WTC11 (cell line): ENCODE data around the gene EXOSC1. TPM values are rescaled to one million over a fixed set of nuclear protein-coding genes. Genes with fewer than 3 reads are reported as not detected.

Source experiments
- ATF3 ChIP-seq: sonication (generic); formaldehyde crosslinking; conservative IDR thresholded peaks from 2 replicates; pipeline ENCODE4 v1.8.1; 2022; ENCODE audit warnings: mild to moderate bottlenecking, missing genetic modification reagents
- CTCF ChIP-seq: fragments of 200-600 bp; IDR thresholded peaks from 2 replicates; pipeline ENCODE4 v1.8.0; 2022; ENCODE audit warnings: antibody characterized with exemption
- E2F1 ChIP-seq: sonication (generic); formaldehyde crosslinking; IDR thresholded peaks from 2 replicates; pipeline ENCODE4 v1.8.0; 2022; ENCODE audit warnings: mild to moderate bottlenecking, missing genetic modification reagents
- E2F5 ChIP-seq: sonication (generic); formaldehyde crosslinking; IDR thresholded peaks from 2 replicates; pipeline ENCODE4 v1.8.1; 2022; ENCODE audit warnings: mild to moderate bottlenecking, moderate library complexity, missing genetic modification reagents
- ESRRA ChIP-seq: sonication (generic); formaldehyde crosslinking; IDR thresholded peaks from 2 replicates; pipeline ENCODE4 v1.8.1; 2022; ENCODE audit warnings: mild to moderate bottlenecking, missing genetic modification reagents, borderline replicate concordance
- GABPB1 ChIP-seq: sonication (generic); formaldehyde crosslinking; IDR thresholded peaks from 2 replicates; pipeline ENCODE4 v1.8.1; 2023; ENCODE audit warnings: mild to moderate bottlenecking, missing genetic modification reagents
- JAZF1 ChIP-seq: fragments of 250-450 bp; sonication (Bioruptor Pico); IDR thresholded peaks from 2 replicates; pipeline ENCODE4 v1.9.0; 2021; ENCODE audit warnings: moderate library complexity, mild to moderate bottlenecking, inconsistent platforms
- KAT7 ChIP-seq: sonication (generic); formaldehyde crosslinking; IDR thresholded peaks from 2 replicates; pipeline ENCODE4 v1.8.1; 2023; ENCODE audit warnings: missing genetic modification reagents, mild to moderate bottlenecking, borderline replicate concordance
- MLX ChIP-seq: sonication (generic); formaldehyde crosslinking; IDR thresholded peaks from 2 replicates; pipeline ENCODE4 v1.8.1; 2023; ENCODE audit warnings: mild to moderate bottlenecking, missing genetic modification reagents, moderate library complexity
- MXD4 ChIP-seq: fragments of 250-450 bp; sonication (Bioruptor Pico); IDR thresholded peaks from 2 replicates; pipeline ENCODE4 v1.8.0; 2021; ENCODE audit warnings: mild to moderate bottlenecking, moderate library complexity, borderline replicate concordance
- PREB ChIP-seq: sonication (generic); formaldehyde crosslinking; IDR thresholded peaks from 2 replicates; pipeline ENCODE4 v1.8.1; 2022; ENCODE audit warnings: mild to moderate bottlenecking, missing genetic modification reagents, moderate library complexity, borderline replicate concordance
- SP1 ChIP-seq: sonication (generic); formaldehyde crosslinking; conservative IDR thresholded peaks from 2 replicates; pipeline ENCODE4 v1.8.1; 2022; ENCODE audit warnings: missing genetic modification reagents
- TEAD1 ChIP-seq: sonication (generic); formaldehyde crosslinking; IDR thresholded peaks from 2 replicates; pipeline ENCODE4 v1.8.0; 2022; ENCODE audit warnings: mild to moderate bottlenecking, missing genetic modification reagents
- TP53 ChIP-seq: sonication (generic); formaldehyde crosslinking; IDR thresholded peaks from 2 replicates; pipeline ENCODE4 v1.8.1; 2023; ENCODE audit warnings: mild to moderate bottlenecking, missing genetic modification reagents
- ZMAT4 ChIP-seq: fragments of 250-450 bp; sonication (Bioruptor Pico); IDR thresholded peaks from 2 replicates; pipeline ENCODE4 v1.9.0; 2021; ENCODE audit warnings: mild to moderate bottlenecking
- ZNF423 ChIP-seq: fragments of 250-450 bp; sonication (Bioruptor Pico); IDR thresholded peaks from 2 replicates; pipeline ENCODE4 v2.1.2; 2022; ENCODE audit warnings: mild to moderate bottlenecking, moderate library complexity
- total RNA-seq: library from RNA; stranded (reverse); gene quantifications from 3 replicates; pipeline ENCODE4 v1.2.3, GENCODE V29; 2021
- TF ChIP-seq, protein P1 (sequence below): sonication (generic); formaldehyde crosslinking; IDR thresholded peaks from 2 replicates; pipeline ENCODE4 v1.8.0; 2023; ENCODE audit warnings: mild to moderate bottlenecking, missing genetic modification reagents

The EXOSC1 gene
- total RNA-seq, 1 experiment from 2014 or later, result 53.7 TPM

DNA sequence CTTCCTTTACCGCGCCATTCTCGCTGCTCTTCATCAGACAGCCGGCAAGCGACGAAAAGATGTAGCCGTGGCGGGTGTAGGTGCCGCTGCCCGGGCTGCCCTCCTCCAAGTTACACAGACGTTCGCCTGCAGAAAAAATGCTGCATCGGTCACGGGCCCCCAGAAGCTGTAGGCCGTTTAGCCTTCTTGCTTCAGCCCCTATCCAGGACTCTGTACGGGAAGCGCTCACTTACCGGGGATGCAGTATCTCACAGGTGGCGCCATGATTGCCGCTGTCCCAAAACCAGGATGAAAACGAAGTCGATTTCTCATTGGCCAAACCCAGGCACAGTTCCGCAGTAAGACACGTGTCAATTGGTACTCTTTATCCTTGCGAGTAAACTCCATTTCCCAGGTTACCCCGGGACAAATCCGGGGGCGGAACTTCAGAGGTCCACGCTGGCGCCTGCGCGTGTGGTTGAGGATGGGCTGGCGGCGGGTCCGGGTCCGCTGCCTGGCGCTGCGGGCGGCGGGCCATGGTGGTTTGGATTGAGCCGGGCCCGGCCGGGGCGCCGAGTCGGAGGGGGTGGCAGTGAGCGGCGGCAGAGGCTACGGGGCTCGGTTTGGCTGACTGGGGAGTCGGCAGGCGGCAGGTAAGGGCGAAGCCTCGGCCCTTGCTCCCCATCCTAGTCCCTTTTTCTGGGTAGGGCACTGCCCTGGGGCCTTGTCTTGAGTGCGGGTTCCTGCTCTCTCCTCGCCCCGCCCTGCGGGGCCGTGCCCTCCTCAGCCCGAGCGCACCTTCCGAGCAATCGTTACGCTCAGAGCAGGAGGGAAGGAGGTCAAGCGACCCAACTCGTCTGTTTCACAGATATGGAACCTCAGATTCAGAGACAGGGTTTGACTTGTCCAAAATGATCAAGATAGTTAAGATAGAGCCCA, at the start of gene EXOSC1, which contains the start of gene ZDHHC16 (continued):
- TF ChIP-seq E2F5 (peak; percentile 59; the same call in 1 of the 2 replicates), PREB (no peak), KAT7 (CRISPR knock-in tag) (no peak), ZNF423 (no peak), CTCF (no peak), ESRRA (peak; percentile 2; the same call in 1 of the 2 replicates), TEAD1 (CRISPR knock-in tag) (0 out of 2 replicates have a peak, but pooled peaks have one; percentile 14), MLX (CRISPR knock-in tag) (no peak), SP1 (CRISPR knock-in tag) (peak; percentile 69; the same call in 1 of the 2 replicates), TP53 (CRISPR knock-in tag) (peak; percentile 86; the same call in 1 of the 2 replicates), ZMAT4 (CRISPR knock-in tag) (no peak), JAZF1 (CRISPR knock-in tag) (no peak), E2F1 (CRISPR knock-in tag) (no peak), MXD4 (CRISPR knock-in tag) (no peak), ATF3 (CRISPR knock-in tag) (no peak), GABPB1 (0 out of 2 replicates have a peak, but pooled peaks have one; percentile 16)
- TF ChIP-seq, protein P1, sequence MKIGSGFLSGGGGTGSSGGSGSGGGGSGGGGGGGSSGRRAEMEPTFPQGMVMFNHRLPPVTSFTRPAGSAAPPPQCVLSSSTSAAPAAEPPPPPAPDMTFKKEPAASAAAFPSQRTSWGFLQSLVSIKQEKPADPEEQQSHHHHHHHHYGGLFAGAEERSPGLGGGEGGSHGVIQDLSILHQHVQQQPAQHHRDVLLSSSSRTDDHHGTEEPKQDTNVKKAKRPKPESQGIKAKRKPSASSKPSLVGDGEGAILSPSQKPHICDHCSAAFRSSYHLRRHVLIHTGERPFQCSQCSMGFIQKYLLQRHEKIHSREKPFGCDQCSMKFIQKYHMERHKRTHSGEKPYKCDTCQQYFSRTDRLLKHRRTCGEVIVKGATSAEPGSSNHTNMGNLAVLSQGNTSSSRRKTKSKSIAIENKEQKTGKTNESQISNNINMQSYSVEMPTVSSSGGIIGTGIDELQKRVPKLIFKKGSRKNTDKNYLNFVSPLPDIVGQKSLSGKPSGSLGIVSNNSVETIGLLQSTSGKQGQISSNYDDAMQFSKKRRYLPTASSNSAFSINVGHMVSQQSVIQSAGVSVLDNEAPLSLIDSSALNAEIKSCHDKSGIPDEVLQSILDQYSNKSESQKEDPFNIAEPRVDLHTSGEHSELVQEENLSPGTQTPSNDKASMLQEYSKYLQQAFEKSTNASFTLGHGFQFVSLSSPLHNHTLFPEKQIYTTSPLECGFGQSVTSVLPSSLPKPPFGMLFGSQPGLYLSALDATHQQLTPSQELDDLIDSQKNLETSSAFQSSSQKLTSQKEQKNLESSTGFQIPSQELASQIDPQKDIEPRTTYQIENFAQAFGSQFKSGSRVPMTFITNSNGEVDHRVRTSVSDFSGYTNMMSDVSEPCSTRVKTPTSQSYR (CRISPR knock-in tag), result no peak
- TF ChIP-seq, all 79 proteins: peak for 27
